Hematopoietic multipotent progenitor cell treated with erythropoietin and hydrocortisone succinate and interleukin-3 and kit ligand, for 6 days (in vitro differentiated cells): Measurements from ENCODE around the gene CCDC18.
"Not testable (repeated sequence)": the region's sequence is repeated elsewhere in the genome, so short reads cannot be mapped to it uniquely, and the experiment has no call there.

Experiments
- DNase-seq: peaks from one replicate; pipeline ENCODE4 v3.0.0-alpha.2; 2015

Gene CCDC18

DNA sequence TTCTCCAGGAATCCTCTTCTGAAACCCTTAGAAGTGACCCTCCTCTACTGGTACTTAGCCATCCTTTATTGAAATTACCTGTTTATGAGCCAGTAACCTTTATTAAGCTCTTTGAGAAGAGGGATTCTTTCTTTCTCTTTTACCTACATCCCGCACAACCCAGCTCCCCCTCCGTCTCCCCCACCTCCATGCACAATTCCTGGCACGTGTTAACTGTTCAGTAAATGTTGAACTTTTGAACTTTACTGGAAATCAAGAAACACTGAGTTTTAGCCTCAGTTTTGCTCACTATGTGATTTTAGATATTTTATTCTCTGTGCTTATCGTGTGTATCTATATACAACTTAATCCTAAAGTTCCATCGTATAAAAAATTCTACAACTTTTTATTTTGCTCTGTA lies 2.1 kb upstream of the CCDC18 start:
- no peak for DNase-seq

DNA sequence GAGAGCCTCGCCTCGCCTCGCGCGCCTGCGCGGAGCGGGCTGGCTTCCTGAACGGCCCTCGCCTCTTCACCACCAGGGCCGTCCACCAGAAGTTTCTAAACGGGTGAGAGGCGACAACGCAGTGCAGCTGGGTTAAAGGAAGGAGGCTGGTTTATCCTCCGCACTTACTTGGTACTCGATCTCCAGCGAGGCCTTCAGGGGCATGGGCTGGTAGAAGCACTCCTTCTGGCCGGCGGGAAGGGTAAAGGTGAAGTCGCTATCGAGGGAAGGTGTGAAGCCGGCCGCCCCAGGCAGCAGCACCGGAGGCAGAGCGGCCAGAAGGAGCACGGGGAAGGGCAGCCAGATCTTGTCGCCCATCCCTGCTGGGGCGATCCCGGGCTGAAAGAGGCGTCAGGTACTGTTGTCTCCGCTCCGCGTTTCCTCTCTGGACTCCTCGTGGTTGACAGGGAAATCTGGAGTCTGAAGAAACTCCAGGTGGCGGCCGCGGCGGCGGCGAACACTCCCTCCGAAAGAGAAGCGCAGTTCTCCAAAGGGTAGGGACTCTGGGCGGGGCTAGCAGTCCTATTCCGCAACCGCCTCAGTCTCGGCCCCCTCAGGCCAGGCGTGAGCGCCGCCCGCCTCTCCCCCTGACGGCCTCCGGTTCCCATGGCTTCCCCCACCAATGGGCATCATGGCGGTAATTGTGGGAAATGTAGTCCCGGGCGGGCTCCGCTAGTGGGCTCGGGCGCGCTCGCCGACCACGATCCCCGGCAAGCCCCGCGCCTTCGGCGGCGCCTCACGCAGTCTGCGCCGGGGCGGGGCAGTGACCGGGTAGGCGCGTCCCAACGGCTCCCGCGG lies 420 bp upstream of the CCDC18 start, which contains the start of gene TMED5:
Gene TMED5, minus strand, starts transcription at position 528 of the 837 bp plus-strand sequence. Its CDS starts 171 bp downstream, at position 357.
- peak; percentile 99 for DNase-seq

DNA sequence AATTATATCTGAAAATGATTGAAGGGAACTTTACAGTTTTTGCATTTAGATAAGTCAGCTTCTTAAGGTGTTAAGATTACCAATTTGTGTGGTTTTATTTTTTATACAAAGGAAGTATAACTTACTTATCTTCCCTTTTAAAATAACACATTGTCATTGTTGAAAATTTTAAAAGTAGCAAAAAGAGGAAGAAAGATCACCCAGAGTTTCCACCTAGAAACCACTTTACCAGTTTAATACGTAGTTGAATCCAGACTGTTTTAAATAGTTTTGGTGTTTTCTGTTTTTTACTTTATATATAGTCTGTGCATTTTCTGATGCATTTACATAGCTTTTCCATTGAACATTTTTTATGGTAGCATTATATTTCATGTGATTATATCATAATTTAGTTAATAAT lies 6.1 kb downstream of the CCDC18 start:
- peak; percentile 71 for DNase-seq

DNA sequence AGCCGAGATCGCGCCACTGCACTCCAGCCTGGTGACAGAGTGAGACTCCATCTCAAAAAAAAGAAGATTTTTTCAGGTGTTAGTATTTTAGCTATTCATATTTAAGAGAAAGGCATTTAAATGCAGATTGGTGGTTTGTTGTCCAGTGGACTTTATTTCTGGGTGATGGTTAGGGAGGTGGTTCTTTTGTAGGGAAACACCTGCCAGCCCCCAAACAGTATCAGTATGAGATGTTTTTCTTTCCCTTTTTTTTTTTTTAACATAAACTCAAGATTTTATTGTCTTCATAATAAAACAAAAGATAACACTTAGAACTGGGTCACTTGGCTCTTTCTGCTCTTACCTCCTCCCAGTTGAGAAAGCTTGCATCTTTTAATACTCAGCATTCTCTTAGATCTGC lies 9.9 kb downstream of the CCDC18 start:
- DNase-seq, result no peak

DNA sequence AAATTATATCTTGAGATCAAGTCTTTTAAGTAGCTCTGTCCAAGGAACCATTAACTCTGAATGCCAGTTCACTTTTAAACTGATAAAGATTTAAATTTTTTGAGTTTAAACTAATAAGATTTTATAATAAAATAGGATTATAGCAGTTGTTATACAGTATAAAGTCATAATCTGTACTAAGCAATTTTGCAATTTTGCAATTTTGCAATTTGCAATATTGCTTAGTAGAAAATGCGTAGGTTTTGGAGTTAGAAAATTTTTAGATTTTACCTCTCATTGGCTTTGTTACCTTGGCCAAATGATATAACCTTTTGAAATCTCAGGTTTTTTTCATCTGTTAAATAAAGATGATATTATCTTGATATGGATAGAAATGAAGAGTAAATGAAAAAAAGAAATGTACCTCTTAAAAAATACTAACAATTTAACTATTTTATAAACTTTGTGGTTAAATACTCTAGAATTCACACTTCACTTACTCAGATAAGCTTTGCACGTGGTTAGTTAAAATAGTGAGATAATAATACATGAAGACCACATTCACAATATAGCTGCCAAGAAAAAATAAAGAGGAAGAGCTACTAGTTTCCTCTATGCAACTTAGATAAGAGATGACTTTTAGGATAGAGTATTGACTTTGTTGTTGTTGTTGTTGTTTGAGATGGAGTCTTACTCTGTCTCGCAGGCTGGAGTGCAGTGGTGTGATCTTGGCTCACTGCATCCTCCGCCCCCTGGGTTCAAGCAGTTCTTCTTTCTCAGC lies 13.9 kb downstream of the CCDC18 start:
- no peak for DNase-seq

DNA sequence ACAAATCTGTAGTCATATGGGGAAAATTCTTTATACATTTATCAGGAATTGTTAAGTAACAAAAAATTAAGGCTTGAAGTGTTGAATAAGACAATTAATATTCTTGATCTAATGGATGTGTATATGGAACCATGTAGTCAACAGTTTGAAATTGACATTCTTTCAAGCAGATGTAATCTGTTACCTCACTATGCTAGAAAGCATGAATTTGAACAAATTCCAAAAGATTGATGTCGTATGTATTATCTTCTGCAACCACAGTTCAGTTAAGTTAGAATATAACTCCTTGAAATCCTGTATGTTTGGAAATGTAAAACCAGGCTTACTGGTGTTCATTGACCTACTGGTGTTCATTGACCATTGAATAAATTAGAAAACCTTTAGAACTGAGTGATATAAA lies 16.1 kb downstream of the CCDC18 start:
- DNase-seq, result no peak

DNA sequence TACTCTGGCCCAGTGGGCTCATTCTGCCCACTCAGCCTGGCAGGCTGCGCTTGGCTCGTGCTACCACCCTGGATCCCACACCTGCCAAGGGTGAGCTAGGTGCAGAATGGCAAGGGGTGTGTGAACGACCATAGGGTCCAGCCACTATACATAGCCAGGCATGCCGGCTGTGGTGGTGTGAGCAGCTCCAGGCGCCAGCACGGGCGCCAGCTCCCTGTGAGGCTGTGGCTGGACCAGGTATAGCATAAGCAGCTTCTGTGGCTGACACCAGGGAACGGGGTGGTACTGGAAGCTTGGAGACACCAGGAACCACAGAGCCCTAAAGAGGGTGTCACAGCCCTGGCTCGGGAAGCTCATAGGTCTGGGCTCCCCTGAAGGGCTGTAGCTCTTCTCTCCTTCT lies 18.6 kb downstream of the CCDC18 start:
- no peak for DNase-seq

DNA sequence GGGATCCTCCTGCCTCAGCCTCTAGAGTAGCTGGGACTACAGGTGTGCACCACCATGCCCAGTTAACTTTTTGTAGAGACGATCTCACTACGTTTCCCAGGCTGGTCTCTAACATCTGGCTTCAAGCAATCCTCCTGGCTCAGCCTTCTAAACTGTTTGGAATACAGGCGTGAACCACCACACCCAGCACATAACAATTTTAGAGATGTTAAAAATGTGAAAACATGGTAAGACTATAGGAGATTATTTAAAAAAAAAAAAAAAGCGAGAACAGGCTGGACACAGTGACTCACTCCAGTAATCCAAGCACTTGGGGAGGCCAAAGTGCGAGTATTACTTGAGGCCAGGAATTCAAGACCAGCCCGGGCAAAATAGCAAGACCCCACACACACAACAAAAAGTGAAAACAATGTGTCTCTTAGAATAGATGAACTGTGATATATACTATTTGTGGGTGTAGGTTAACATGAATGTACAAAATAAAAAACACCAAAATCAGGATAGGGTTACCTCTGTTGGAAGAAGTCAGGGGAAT lies 19.6 kb downstream of the CCDC18 start:
- no peak for DNase-seq

DNA sequence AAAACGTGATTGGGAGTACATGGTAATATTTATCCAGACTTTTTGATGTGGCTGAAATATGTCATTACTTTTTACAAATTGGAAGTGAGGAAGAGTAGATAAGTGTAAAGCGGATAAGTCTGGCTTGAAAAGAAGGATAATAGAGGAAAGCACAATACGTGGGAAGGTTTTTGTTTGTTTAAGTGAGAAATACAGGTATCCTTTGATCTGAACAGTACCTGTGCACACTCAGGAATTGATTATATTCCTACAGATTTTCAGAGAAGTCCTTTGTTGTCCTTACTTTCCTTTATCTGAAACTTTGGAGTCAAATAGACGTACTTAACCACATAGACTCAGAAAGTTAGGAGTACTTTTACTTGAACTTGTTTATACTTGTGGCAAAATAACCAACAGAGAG lies 20.2 kb downstream of the CCDC18 start:
- no peak for DNase-seq

DNA sequence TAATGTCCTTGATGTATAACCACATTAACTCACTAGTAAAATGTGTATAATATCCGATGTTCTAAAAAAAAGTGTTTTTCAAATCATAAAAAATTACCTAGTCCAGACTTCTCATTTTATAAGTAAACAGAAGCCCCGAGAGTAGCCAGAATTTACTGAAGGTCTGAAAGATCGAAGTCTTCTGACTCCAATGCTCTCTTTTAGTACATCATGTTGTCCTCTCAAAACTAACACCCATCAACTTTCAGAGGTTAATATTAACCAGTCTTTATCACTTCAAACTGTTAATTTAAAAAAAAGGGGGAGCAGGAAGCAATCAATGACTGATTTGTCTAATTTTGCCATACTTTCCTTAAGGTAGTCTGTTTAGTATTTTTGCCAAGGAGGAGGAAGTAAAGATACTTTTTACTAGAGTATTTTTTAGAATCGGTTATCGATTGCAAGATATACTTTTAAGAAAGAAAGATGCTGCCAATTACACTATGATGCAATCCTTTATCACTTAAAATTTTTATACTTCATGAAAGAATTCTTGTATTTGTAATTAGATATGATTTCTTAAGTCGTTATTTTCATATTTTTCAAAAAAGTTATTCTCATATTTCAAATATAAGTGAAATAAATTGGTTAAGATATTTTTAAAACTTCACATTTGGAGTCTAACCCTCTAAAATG lies 25.5 kb downstream of the CCDC18 start:
- no peak for DNase-seq

DNA sequence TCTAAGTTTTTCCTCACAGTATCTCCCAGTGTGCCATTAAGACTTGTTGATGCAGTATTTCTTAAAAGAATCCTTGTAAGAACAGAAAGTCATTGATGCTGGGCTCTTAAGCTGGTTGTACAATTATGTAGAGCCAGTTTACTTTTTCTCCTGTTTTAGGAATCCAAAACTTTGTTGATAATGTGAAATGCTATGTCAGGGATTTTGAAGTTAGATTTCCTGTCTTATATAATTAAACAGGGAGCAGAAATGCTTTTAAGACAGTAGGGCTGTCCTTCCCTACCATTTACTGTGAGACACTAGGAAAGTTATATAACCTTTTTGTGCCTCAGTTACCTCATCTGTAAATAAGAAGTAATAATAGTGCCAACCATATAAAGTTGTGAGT lies 26.0 kb downstream of the CCDC18 start:
- no peak for DNase-seq

DNA sequence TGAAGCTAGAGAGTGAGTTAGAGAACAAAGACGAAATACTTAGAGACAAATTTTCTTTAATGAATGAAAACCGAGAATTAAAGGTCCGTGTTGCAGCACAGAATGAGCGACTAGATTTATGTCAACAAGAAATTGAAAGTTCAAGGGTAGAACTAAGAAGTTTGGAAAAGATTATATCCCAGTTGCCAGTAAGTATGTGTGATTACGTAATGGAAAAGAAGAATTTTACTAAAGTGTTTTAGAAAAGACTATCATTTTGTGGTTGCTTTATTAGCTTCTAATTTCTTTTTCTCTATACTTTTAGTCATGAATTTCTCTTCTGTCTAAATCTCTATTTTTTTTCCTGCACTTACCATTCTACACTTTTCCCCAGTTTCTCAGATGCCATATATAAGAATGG lies 26.7 kb downstream of the CCDC18 start:
- no peak for DNase-seq

DNA sequence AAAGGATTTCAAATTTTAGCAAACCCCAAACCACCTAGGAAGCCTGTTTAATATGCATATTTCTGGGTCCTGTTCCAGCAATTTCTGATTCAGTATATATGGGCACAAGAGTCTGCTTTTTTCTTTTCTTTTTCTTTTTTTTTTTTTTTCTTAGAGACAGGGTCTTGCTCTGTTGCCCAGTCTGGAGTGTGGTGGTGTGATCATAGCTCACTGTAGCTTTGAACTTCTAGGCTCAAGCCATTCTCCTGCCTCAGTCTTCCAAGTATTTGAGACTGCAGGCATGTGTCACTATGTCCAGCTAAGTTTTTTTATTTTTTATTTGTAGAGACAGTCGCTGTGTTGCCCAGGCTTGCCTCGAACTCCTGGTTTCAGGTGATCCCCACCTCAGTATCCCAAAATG lies 34.8 kb downstream of the CCDC18 start:
- no peak for DNase-seq

DNA sequence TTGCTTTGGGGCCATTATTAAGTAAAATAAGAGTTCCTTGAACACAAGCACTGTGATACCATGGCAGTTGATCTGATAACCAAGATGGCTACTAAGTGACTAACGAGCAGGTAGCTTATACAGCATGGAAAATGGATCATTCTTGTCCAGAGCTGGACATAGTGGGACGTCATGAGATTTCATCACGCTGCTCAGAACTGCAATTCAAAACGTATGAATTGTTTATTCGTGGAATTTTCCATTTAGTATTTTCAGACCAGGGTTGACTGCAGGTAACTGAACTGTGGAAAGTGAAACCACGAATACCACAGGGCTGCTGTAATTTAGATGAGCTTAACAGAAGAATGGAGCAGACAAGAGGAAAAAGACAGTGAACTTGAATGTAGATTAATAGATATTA lies 38.9 kb downstream of the CCDC18 start:
- peak; percentile 32 for DNase-seq

DNA sequence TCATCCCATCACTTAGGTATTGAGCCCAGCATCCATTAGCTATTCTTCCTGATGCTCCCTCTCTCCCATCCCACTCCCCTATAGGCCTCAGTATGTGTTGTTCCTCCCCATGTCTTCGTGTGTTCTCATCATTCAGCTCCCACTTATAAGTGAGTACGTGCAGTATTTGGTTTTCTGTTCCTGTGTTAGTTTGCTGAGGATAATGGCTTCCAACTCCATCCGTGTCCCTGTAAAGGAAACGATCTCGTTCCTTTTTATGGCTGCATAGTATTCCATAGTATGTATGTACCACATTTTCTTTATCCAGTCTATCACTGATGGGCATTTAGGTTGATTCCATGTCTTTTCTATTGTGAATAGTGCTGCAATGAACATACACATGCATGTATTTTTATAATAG lies 40.2 kb downstream of the CCDC18 start:
- DNase-seq, result not testable (repeated sequence)

DNA sequence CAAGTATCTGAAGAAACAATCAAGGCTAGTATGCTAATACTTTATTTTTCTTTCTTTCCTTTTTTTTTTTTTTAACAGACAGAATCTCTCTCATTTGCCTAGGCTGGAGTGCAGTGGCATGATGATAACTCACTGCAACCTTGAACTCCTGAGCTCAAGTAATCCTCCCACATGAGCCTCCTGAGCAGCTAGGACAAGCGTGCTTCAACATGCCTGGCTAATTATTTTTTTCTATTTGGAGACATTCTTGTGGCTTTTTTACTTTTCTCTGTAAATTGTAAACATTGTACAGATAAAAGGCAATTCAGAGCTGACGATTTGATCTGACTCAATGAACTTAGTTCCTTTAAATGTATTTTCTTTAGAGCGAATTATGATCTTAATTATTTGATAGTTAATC lies 41.4 kb downstream of the CCDC18 start:
- no peak for DNase-seq

DNA sequence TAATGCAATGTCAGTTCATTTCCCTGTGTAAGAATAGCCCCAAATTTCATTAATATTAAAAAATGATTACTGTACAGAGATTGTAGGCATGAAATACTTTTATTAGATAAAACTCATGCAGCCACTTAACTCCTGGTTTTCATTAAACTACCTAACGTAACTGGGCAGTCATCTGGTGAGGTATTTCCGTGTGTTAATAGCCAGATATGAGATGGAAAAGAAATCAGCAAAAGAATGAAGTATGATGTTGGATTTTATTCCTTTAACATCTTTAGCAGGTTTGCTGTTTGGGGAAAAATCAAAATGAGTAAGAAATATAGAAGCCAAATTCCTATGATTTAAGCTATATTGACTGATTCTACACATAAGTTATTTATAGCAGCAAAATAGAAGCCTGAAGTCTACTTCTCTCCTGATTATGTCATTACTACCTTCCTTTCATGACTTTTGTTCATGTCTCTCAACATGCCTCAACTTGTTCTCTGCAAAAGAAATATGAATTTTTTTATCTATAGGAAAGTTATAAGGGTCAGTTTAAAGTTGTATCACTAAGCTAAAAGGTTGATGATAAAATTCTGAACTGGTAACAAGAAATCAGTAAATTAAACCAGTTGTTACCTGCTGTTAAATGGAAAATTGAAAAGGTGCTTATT lies 42.6 kb downstream of the CCDC18 start:
- no peak for DNase-seq

DNA sequence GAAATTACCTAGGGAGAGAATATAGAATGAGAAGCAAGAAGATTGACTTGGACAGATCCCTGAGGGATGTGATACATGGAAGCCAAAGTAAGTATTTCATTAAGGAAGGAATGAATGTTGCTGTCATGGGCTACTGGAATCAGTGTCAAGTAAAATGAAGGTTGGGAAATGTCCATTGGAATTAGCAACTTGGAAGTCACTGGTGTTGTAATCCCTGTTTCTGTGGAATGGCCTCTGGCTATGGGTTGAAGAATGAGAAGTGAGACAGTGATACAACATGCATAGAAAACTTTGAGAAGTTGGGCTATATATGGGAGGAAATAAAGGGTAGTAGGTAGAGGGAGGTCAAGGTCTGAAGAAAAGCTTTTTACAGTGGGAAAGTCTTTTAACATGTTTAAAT lies 54.7 kb downstream of the CCDC18 start:
- no peak for DNase-seq

DNA sequence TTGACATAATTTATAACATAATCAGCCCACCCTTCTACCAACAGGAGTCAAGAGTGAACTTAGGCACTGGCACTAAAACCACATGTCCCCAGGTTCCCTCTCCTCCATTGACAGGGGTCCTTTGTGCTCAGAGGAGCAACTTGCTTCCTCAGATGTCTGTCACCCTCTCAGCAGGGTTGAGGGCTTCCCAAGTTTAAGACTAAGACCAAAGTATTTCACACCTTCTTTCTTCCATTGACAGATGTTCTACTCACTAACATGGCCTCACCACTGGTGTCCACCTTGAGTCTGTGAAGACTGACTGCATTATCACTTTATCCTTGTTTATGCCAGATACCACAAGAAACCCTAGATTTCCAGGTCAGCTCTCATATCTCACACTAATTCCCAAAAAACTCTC lies 56.5 kb downstream of the CCDC18 start:
- no peak for DNase-seq

DNA sequence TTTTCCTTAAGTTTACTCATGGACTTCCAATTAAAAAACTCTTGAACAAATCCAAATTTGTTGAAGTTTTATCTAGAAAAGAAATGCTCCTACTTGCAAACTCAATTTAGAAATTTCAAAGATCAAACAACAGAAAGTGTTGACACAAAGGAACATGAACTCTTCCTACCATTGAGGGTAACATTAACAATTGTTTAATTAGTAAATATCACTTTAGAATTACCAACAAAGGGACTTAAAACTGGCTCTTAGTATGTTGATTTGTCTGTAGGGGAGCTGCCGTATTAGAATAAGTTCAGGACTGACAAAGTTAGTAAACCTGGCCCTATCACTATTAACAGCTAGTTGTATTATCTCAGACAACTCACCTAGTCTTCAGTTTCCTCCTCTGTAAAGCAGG lies 57.9 kb downstream of the CCDC18 start:
- DNase-seq, result no peak

DNA sequence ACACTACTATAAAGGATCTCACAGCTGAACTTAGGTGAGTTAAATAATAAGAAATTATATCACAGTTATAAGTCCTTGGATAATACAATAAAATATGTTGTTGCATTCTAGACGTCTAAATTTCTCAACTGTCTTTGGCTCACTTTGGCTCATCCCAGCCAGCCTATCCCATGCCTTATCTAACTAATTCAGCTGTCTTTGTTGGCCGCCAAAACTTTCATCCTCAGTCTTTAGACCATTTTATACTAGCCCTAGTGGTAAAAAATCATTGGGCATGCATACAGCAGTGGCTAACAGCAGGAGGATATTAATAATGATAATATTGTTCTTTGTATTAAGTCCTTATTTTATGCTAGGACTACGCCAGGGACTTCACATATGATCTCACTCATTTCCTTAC lies 59.3 kb downstream of the CCDC18 start:
- peak; percentile 58 for DNase-seq

DNA sequence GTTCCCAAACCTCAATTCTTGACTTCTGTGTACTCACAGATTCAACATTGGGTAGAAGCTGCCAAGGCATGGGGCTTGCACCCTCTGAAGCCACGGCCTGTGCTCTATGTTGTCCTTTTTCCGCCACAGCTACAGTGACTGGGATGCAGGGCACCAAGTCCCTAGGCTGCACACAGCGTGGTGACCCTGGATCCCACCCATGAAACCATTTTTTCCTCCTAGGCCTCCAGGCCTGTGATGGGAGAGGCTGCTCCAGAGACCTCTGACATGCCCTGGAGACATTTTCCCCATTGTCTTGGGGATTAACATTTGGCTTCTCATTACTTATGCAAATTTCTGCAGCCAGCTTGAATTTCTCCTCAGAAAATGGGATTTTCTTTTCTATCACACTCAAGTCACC lies 62.7 kb downstream of the CCDC18 start:
- not testable (repeated sequence) for DNase-seq
